ENCODE data around the gene HNMT.

Gene HNMT

DNA sequence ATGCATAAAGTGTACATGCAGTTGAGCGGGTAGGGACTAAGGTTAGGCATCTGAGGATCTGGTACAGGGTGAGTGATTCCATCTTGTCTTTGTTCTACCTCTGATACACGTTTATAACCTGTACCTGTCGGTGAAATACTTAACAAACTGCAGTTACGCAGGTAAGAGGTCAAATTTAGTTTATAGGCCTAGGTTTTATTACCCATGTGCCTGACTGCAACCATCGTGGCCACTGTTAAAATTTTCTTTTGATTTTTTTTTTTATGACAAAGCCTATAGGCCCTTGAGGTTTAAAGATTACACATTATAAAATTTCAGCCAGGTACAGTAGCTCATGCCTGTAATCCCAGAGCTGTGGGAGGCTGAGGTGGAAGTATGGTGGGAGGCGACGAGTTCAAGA, 15.4 kb upstream of the HNMT start:
- TF ChIP-seq, protein P1, sequence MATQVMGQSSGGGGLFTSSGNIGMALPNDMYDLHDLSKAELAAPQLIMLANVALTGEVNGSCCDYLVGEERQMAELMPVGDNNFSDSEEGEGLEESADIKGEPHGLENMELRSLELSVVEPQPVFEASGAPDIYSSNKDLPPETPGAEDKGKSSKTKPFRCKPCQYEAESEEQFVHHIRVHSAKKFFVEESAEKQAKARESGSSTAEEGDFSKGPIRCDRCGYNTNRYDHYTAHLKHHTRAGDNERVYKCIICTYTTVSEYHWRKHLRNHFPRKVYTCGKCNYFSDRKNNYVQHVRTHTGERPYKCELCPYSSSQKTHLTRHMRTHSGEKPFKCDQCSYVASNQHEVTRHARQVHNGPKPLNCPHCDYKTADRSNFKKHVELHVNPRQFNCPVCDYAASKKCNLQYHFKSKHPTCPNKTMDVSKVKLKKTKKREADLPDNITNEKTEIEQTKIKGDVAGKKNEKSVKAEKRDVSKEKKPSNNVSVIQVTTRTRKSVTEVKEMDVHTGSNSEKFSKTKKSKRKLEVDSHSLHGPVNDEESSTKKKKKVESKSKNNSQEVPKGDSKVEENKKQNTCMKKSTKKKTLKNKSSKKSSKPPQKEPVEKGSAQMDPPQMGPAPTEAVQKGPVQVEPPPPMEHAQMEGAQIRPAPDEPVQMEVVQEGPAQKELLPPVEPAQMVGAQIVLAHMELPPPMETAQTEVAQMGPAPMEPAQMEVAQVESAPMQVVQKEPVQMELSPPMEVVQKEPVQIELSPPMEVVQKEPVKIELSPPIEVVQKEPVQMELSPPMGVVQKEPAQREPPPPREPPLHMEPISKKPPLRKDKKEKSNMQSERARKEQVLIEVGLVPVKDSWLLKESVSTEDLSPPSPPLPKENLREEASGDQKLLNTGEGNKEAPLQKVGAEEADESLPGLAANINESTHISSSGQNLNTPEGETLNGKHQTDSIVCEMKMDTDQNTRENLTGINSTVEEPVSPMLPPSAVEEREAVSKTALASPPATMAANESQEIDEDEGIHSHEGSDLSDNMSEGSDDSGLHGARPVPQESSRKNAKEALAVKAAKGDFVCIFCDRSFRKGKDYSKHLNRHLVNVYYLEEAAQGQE (IDR thresholded peaks at IDR 0.05; ENCODE audit: insufficient read depth in 1 of 2, low read depth in 2 of 2, low read length in 2 of 2) = no peak
- TF ChIP-seq TAF1 (IDR thresholded peaks at IDR 0.05; ENCODE audit: borderline replicate concordance, insufficient read depth, low read length) (no peak), SIN3A (IDR thresholded peaks at IDR 0.05; ENCODE audit: borderline replicate concordance, insufficient read depth, low read length) (no peak), FOXP2 (optimal IDR thresholded peaks at IDR 0.05; ENCODE audit: borderline replicate concordance, extremely low read depth, extremely low read length, insufficient read depth) (no peak), POLR2AphosphoS5 (IDR thresholded peaks at IDR 0.05; ENCODE audit: low read depth, low read length) (no peak)

DNA sequence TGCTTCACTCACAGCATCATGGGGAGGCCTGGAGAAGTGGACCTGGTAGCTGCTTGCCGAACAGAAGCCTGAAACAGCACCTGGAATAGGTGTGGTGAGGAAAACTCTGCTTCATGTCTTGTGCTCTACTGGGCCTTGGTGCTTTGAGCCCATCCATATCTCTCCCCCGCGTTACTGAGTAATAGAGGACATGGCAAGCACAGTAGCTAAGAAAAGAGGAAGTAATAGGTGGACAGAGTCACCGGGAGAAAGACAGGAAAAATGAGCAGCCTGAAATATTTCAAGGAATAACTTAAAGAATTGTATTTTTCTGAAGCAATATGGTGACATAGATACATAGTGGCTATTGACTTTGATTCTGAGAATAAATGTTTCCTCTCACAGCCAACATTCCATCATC, 14.0 kb upstream of the HNMT start:
- TF ChIP-seq SIN3A (IDR thresholded peaks at IDR 0.05; ENCODE audit: borderline replicate concordance, insufficient read depth, low read length) = no peak
- no peak for TF ChIP-seq FOXP2 (optimal IDR thresholded peaks at IDR 0.05; ENCODE audit: borderline replicate concordance, extremely low read depth, extremely low read length, insufficient read depth)
- TF ChIP-seq, protein P1 (IDR thresholded peaks at IDR 0.05; ENCODE audit: insufficient read depth in 1 of 2, low read depth in 2 of 2, low read length in 2 of 2) = no peak
- TF ChIP-seq TAF1 (IDR thresholded peaks at IDR 0.05; ENCODE audit: borderline replicate concordance, insufficient read depth, low read length) = no peak
- no peak for TF ChIP-seq POLR2AphosphoS5 (IDR thresholded peaks at IDR 0.05; ENCODE audit: low read depth, low read length)

DNA sequence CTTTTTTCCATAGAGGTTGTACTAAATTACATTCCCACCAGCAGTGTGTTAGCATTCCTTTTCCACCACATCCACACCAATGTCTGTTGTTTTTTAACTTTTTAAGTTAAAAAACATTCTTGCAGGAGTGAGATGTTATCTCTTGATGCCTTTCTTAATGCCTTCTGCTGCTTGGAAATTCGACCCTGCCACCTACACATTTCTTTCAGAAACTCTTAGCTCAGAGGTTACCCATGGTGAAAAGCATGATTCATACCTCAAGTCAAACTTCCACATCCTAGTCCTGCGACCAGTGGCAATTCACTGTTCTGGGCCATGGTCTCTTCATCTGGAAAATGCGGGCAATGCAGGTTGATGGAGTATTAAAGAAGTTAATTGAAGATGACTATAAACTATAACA, 12.7 kb upstream of the HNMT start:
- TF ChIP-seq, protein P1 (IDR thresholded peaks at IDR 0.05; ENCODE audit: insufficient read depth in 1 of 2, low read depth in 2 of 2, low read length in 2 of 2) = no peak
- no peak for TF ChIP-seq TAF1 (IDR thresholded peaks at IDR 0.05; ENCODE audit: borderline replicate concordance, insufficient read depth, low read length)
- TF ChIP-seq FOXP2 (optimal IDR thresholded peaks at IDR 0.05; ENCODE audit: borderline replicate concordance, extremely low read depth, extremely low read length, insufficient read depth) = no peak
- no peak for TF ChIP-seq POLR2AphosphoS5 (IDR thresholded peaks at IDR 0.05; ENCODE audit: low read depth, low read length)
- TF ChIP-seq SIN3A (IDR thresholded peaks at IDR 0.05; ENCODE audit: borderline replicate concordance, insufficient read depth, low read length) = no peak

DNA sequence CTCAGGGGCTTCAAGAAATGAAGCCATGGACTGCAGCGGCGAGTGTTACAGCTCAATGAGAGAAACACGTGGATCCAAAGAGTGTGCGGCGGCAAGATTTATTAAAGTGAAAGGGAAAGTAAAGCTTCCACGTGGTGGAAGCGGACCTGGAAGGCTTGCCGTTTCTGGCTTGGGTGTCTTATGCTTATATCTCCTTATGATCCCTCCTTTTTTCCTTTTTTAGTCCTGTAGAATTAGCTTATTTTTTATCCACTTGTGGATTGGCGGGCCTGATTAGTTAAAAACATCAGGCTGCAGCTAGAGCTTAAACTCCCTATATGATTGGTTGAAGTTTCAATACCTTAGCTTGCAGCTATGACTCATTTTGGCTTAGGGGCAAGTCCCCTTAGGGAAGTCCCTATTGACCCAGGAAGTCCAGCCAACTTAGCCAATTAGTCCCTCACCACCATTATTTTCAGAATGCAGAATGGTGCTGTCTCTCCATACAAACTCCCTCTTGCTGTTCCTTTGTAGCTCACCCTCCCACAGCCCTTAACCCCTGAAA, 11.6 kb upstream of the HNMT start:
- TF ChIP-seq FOXP2 (optimal IDR thresholded peaks at IDR 0.05; ENCODE audit: borderline replicate concordance, extremely low read depth, extremely low read length, insufficient read depth) (no peak), POLR2AphosphoS5 (IDR thresholded peaks at IDR 0.05; ENCODE audit: low read depth, low read length) (no peak), SIN3A (IDR thresholded peaks at IDR 0.05; ENCODE audit: borderline replicate concordance, insufficient read depth, low read length) (no peak), TAF1 (IDR thresholded peaks at IDR 0.05; ENCODE audit: borderline replicate concordance, insufficient read depth, low read length) (no peak)
- TF ChIP-seq, protein P1 (IDR thresholded peaks at IDR 0.05; ENCODE audit: insufficient read depth in 1 of 2, low read depth in 2 of 2, low read length in 2 of 2) = no peak

DNA sequence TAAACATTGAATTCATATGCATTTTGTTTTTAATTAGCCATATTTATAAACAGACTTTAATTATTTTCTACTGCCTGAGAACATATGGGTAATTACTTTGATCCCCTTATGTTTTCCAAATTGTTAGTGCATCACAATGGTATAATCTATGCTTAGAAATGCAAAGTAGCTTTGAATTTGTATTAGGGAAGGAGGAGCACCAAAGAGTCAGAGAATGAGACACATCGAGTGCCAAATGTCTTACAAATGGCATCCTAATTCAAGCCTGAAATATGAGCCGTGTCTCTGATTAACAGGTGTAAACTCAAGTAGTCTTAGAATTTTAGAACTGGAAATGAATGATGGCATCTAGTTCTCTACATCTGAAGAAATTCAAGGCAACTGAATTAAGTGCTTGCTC, 8.7 kb upstream of the HNMT start:
- TF ChIP-seq SIN3A (IDR thresholded peaks at IDR 0.05; ENCODE audit: borderline replicate concordance, insufficient read depth, low read length) = no peak
- TF ChIP-seq, protein P1 (IDR thresholded peaks at IDR 0.05; ENCODE audit: insufficient read depth in 1 of 2, low read depth in 2 of 2, low read length in 2 of 2) = no peak
- no peak for TF ChIP-seq TAF1 (IDR thresholded peaks at IDR 0.05; ENCODE audit: borderline replicate concordance, insufficient read depth, low read length)
- TF ChIP-seq FOXP2 (optimal IDR thresholded peaks at IDR 0.05; ENCODE audit: borderline replicate concordance, extremely low read depth, extremely low read length, insufficient read depth) = no peak
- no peak for TF ChIP-seq POLR2AphosphoS5 (IDR thresholded peaks at IDR 0.05; ENCODE audit: low read depth, low read length)
